RPMI7951 (cell line): ENCODE data around the gene ACTA1. TPM values are rescaled to one million over a fixed set of nuclear protein-coding genes. Genes with fewer than 3 reads are reported as not detected.
A peak's percentile ranks its signal among the peaks of the same experiment; 100 is the strongest.
"Not testable (repeated sequence)": the region's sequence is repeated elsewhere in the genome, so short reads cannot be mapped to it uniquely, and the experiment has no call there.

Source experiments
- DNase-seq: peaks from one replicate; pipeline ENCODE4 v3.0.0-alpha.2; 2012; ENCODE audit warnings: low read depth
- total RNA-seq: library from RNA; depleted of rRNA; stranded (reverse); fragments of >200 nt; shearing (Covaris generic); gene quantifications from 2 replicates; pipeline ENCODE4 v1.2.3, GENCODE V29; 2014

ACTA1 gene
- total RNA-seq, 1 experiment from 2014 or later: not detected

GRCh38 chr1:229440851-229441537, 7.1 kb upstream of the ACTA1 start:
- peak; percentile 75 for DNase-seq

- no peak for DNase-seq
Observed at GRCh38 chr1:229438021-229438420, 4.1 kb upstream of the ACTA1 start.

GRCh38 chr1:229437443-229437842, 3.5 kb upstream of the ACTA1 start:
- DNase-seq: peak; percentile 22

GRCh38 chr1:229436201-229436600, 2.3 kb upstream of the ACTA1 start:
- no peak for DNase-seq

- no peak for DNase-seq
Observed at GRCh38 chr1:229434641-229435051, 752 bp upstream of the ACTA1 start.

GRCh38 chr1:229433364-229434004, 410 bp downstream of the ACTA1 start:
- DNase-seq: no peak

- DNase-seq: no peak
Observed at GRCh38 chr1:229432905-229433304, 989 bp downstream of the ACTA1 start.

GRCh38 chr1:229432116-229432461, 1.8 kb downstream of the ACTA1 start:
- DNase-seq: no peak

- DNase-seq: no peak
Observed at GRCh38 chr1:229431284-229432115, 2.4 kb downstream of the ACTA1 start.

GRCh38 chr1:229430761-229431283, 3.1 kb downstream of the ACTA1 start:
- DNase-seq: peak; percentile 53

- no peak for DNase-seq
Observed at GRCh38 chr1:229428256-229428655, 5.6 kb downstream of the ACTA1 start.

- DNase-seq: no peak
Observed at GRCh38 chr1:229427572-229427971, 6.3 kb downstream of the ACTA1 start.

- no peak for DNase-seq
Observed at GRCh38 chr1:229425564-229426159, 8.2 kb downstream of the ACTA1 start.

- DNase-seq: no peak
Observed at GRCh38 chr1:229420765-229421164, 13.1 kb downstream of the ACTA1 start.

- no peak for DNase-seq
Observed at GRCh38 chr1:229420224-229420623, 13.7 kb downstream of the ACTA1 start.

GRCh38 chr1:229418586-229418985, 15.3 kb downstream of the ACTA1 start:
- DNase-seq: not testable (repeated sequence)

GRCh38 chr1:229412810-229413209, 21.1 kb downstream of the ACTA1 start:
- DNase-seq: not testable (repeated sequence)

- DNase-seq: no peak
Observed at GRCh38 chr1:229412056-229412455, 21.8 kb downstream of the ACTA1 start.

- DNase-seq: peak; percentile 60
Observed at GRCh38 chr1:229411434-229412055, 22.3 kb downstream of the ACTA1 start.

- DNase-seq: peak; percentile 87
Observed at GRCh38 chr1:229410692-229411433, 23.0 kb downstream of the ACTA1 start.

- DNase-seq: no peak
Observed at GRCh38 chr1:229410370-229410691, 23.6 kb downstream of the ACTA1 start.
